ENCODE measurements around the gene TTC39A.

- TF ChIP-seq CTCF (IDR thresholded peaks at IDR 0.05) (no peak), POLR2A (IDR thresholded peaks at IDR 0.05) (no peak)
These were observed 5.0 kb downstream of the TTC39A start for GRCh38 chr1:51325391-51325790.
